ENCODE results near the gene RER1.

RER1 gene, protein sequence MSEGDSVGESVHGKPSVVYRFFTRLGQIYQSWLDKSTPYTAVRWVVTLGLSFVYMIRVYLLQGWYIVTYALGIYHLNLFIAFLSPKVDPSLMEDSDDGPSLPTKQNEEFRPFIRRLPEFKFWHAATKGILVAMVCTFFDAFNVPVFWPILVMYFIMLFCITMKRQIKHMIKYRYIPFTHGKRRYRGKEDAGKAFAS

GRCh38 chr1:2391041-2391930 lies at the start of gene RER1, which contains the start of gene MORN1:
RER1 (plus strand) TSS chr1:2391841; CDS start chr1:2395791, 3,950 bp downstream.
MORN1 (minus strand) TSS chr1:2391554; CDS start chr1:2391533, 21 bp downstream.
- DNase-seq (ENCODE audit: low read depth) = peak; percentile 99

- DNase-seq (ENCODE audit: low read depth) = no peak
These were observed 49.1 kb upstream of the RER1 start for GRCh38 chr1:2342384-2343022.

- DNase-seq (ENCODE audit: low read depth) = no peak
These were observed 48.4 kb upstream of the RER1 start for GRCh38 chr1:2343023-2343935.

GRCh38 chr1:2344121-2344681 lies 47.4 kb upstream of the RER1 start:
- no peak for DNase-seq (ENCODE audit: low read depth)

- DNase-seq (ENCODE audit: low read depth) = no peak
These were observed 46.8 kb upstream of the RER1 start for GRCh38 chr1:2344744-2345296.

DNA sequence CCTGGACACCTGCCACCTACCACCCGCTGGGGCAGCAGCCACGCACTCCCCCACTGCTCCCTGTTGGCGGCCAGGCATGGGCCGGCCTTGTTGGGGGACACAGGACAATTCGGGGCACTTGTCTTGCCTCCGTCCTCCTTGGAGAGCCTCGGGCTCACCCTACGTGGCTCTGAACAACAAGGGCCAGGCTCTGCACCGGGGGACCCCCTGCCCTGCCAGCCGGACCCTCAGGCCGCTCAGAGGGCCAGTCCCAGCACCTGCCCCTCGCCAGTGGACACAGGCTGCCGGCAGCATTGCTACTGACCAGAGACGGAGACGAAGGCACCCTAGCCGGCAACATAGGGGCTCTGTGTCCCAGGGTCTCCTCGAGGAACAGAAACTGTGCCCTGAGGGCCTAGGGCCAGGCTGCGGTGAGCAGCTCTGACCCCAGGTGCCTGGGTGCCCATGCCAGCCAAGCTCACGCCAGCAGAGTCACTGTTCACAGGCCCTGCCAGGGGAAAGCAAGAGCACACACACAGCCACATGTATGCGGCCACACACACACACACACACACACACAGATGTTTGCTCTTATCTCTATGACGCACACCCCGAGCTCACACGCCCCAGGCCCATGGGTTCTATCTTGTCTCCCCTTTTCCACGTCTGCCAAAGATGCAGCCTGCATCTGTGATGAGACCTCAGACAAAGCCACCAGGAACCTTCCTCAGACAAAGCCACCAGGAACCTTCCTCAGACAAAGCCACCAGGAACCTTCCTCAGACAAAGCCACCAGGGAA lies 46.2 kb upstream of the RER1 start:
- DNase-seq (ENCODE audit: low read depth) = no peak

DNA sequence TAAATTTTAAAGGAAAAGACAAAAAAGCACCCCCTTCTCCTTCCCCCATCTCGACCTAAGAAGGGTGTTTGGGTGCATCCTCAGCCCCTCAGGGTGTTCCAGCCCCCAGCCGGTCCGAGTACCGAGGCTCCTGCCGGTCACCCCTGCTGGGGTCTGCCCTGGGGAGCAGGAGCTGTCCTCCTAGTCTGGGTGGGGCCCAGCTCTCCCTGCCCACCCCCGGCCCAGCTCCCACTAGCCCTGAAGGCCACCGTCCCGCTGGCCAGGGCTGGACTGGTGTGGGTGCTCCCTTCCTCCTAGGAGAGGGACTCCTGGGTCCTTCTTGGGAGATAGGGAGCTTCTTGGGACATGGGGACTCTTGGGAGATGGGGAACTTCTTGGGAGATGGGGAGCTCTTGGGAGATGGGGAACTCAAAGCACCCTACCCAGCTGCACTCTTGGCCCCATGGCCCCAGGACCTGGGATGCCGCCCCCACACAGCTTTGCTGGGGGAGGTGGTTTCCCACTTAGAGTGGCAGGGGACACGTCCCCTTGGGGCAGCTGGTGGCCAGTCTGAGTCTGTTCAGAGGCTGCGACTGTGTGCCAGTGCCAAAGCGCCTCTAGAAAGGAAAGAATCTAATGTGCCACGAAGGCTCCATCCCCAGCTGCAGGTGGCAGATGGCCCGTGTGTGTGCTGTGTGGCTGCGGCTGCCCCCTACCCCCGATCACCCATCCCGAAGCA lies 44.8 kb upstream of the RER1 start:
- no peak for DNase-seq (ENCODE audit: low read depth)

DNA sequence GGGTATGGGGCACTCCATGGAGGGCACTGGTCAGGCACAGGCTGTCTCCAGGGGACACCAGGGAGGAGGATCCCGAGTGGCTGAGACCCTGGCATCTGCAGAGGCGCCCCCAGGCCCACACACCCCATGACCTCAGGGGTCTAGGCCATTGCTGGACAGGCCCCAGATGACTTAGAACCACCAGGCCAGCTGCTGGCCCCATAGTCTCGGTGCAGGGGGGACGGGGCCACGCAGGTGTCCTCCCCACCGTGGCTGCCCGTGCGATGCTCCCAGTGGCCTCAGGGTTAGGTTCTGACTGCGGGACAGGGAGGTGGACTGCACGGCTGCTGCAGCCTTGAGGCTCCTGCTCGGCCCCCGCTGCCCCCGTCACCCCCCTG lies 44.2 kb upstream of the RER1 start:
- DNase-seq (ENCODE audit: low read depth) = no peak

DNA sequence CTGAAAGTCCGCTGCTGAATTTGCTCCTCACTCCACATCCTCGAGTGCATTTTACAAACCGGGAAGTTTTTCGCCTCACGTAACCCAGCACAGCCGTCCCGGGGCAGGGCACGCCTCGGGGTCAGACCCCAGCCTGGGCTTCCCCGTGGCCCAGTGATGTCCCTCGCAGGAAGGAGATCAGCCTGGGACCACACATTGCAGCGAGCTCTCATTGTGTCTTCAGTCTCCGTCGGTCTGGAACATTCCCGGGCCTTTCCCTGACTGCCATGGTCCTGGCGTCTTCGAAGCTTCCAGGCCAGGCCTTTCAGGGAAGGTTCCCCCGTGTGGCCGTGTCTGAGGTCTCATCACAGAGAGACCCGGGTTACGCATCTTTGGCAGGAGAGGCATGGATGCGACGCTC lies 43.7 kb upstream of the RER1 start:
- DNase-seq (ENCODE audit: low read depth) = no peak

GRCh38 chr1:2348346-2349325 lies 43.0 kb upstream of the RER1 start:
- DNase-seq (ENCODE audit: low read depth) = no peak

DNA sequence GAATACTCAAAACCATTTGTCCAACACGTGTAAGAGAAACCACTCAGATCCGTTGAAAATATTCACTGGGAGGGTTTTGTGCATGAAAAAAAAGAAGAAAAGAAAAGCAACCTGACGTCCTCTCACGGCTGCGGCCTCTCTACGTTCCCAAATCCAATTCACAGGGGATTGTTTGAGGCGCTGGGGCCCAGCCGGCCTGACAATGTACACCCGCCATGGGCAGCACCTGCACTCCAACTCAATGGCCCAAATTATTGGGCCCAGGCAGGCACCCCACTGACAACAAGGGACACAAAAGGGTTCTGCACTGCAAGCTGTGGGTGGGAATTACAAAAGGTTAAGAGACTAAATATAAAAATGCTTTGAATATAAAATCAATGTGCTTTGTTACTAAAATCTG lies 41.8 kb upstream of the RER1 start:
- no peak for DNase-seq (ENCODE audit: low read depth)

DNA sequence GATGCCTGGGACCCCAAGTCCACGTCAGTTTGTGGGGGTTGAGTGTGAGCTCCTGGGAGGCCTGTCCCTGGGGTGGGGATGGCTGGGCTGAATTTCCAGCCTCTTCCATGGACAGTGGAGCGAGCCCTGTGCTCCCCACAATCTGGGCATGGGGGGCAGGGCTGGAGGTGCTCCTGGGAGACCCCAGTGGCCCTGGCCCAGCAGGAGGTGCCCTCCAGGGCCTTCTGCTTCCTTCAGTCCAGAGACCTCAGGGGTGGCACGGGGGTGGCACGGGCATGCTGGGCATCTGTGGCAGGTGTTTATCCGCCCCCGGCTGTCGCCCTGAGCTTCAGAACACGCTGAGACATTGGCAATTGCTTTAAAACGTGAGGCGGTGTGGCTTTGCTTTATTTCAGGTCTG lies 41.1 kb upstream of the RER1 start:
- DNase-seq (ENCODE audit: low read depth) = no peak

DNA sequence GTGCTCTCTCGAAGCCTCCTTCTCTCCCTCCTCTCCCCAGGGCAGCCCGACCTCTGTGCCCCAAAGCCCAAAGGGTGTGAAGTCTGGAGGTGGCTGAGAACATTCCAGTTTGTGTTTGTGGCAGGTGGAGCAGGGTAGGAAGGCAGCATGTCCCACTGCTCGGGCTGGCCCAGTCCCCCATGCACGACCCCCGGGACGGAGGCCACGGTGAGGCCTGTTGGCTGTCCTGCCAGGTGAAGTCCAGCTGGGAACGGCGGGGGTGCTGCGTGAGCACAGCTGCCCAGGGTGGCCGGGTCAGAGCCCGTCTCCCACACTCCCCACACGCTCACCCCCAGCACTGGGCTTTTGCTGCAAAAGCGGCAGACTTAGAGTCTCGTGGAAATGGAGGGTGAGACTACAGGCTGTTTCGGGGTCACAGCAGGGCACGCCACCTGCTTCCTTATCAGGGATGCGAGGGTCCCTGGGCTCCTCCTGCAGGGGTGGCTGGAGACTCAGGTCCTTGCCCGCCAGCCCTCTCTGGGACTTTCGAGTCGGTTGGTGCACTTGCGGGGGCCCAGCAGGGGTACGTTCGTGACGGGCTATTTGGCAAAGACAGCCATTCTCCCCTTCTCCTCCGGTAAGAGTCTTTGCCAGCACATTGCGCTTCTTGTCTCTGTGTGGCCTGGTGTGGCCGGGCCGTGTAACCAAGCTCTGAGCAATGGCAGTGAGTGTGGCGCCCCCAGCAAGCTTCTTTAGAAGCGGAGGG lies 40.6 kb upstream of the RER1 start:
- no peak for DNase-seq (ENCODE audit: low read depth)

- DNase-seq (ENCODE audit: low read depth) = no peak
These were observed 39.9 kb upstream of the RER1 start for GRCh38 chr1:2351723-2352122.

GRCh38 chr1:2352341-2352896 lies 39.2 kb upstream of the RER1 start:
- DNase-seq (ENCODE audit: low read depth) = no peak

- no peak for DNase-seq (ENCODE audit: low read depth)
These were observed 38.6 kb upstream of the RER1 start for GRCh38 chr1:2352897-2353550.
